Astrocyte (in vitro differentiated cells and primary cell): ENCODE data around the gene PPP6R1. TPM values are rescaled to one million over a fixed set of nuclear protein-coding genes. Genes with fewer than 3 reads are reported as not detected.

ENCODE experiments used
- DNase-seq: peaks from one replicate; pipeline ENCODE4 v3.0.0-alpha.2; 2010; ENCODE audit warnings: low read depth
- FAIRE-seq: peaks from 2 replicates; lab custom pipeline; 2011; peaks lifted over from hg19 to GRCh38; lab: Jason Lieb, UNC
- H2AFZ ChIP-seq: 2 replicates; pipeline ENCODE4 v1.6.0; 2012; ENCODE audit warnings: low read depth, low read length, inconsistent platforms
- H3K27ac ChIP-seq: 2 replicates; pipeline ENCODE4 v1.5.1; 2011; ENCODE audit warnings: low read depth, low read length, inconsistent platforms
- H3K27me3 ChIP-seq: 2 replicates; pipeline ENCODE4 v1.6.0; 2011; ENCODE audit warnings: low read length, inconsistent platforms; ENCODE audit not compliant: insufficient read depth
- H3K36me3 ChIP-seq: 2 replicates; pipeline ENCODE4 v1.5.1; 2011; ENCODE audit warnings: low read length, inconsistent platforms; ENCODE audit not compliant: insufficient read depth
- H3K4me1 ChIP-seq: 2 replicates; pipeline ENCODE4 v1.5.1; 2011; ENCODE audit warnings: low read length, inconsistent platforms; ENCODE audit not compliant: insufficient read depth
- H3K4me2 ChIP-seq: 2 replicates; pipeline ENCODE4 v1.6.0; 2012; ENCODE audit warnings: low read length, inconsistent platforms
- H3K4me3 ChIP-seq: 2 replicates; pipeline ENCODE4 v1.5.1; 2011; ENCODE audit warnings: low read depth, mild to moderate bottlenecking, low read length, inconsistent platforms; ENCODE audit not compliant: insufficient read depth
- H3K79me2 ChIP-seq: 2 replicates; pipeline ENCODE4 v1.6.0; 2012; ENCODE audit warnings: mild to moderate bottlenecking, low read length, inconsistent platforms; ENCODE audit not compliant: insufficient read depth
- H3K9ac ChIP-seq: 2 replicates; pipeline ENCODE4 v1.6.0; 2012; ENCODE audit warnings: mild to moderate bottlenecking, low read length, inconsistent platforms
- H3K9me3 ChIP-seq: 2 replicates; pipeline ENCODE4 v1.5.1; 2012; ENCODE audit warnings: low read depth, mild to moderate bottlenecking, low read length, inconsistent platforms; ENCODE audit not compliant: insufficient read depth
- H4K20me1 ChIP-seq: 2 replicates; pipeline ENCODE4 v1.6.0; 2012; ENCODE audit warnings: low read length, inconsistent platforms; ENCODE audit not compliant: insufficient read depth
- H3K27ac Mint-ChIP-seq: one replicate; pipeline ENCODE4 v1.8.0; 2021; ENCODE audit warnings: mild to moderate bottlenecking, mixed read lengths; ENCODE audit not compliant: unreplicated experiment
- H3K27me3 Mint-ChIP-seq: one replicate; pipeline ENCODE4 v1.8.0; 2021; ENCODE audit warnings: low read depth, mixed read lengths; ENCODE audit not compliant: unreplicated experiment
- H3K36me3 Mint-ChIP-seq: one replicate; pipeline ENCODE4 v1.8.0; 2021; ENCODE audit warnings: low read depth, mixed read lengths; ENCODE audit not compliant: unreplicated experiment
- H3K4me1 Mint-ChIP-seq: one replicate; pipeline ENCODE4 v1.8.0; 2021; ENCODE audit warnings: low read depth, mixed read lengths; ENCODE audit not compliant: unreplicated experiment
- H3K4me3 Mint-ChIP-seq: one replicate; pipeline ENCODE4 v1.8.0; 2021; ENCODE audit warnings: mild to moderate bottlenecking, moderate library complexity, mixed read lengths; ENCODE audit not compliant: unreplicated experiment
- H3K9me3 Mint-ChIP-seq: one replicate; pipeline ENCODE4 v1.8.0; 2021; ENCODE audit warnings: mild to moderate bottlenecking, mixed read lengths; ENCODE audit not compliant: unreplicated experiment
- CTCF ChIP-seq: IDR thresholded peaks from 2 replicates; pipeline ENCODE4 v1.5.1; 2011; ENCODE audit warnings: low read depth, mild to moderate bottlenecking, inconsistent platforms, low read length, moderate library complexity; ENCODE audit not compliant: insufficient read depth
- EZH2 ChIP-seq: IDR thresholded peaks from 2 replicates; pipeline ENCODE4 v1.6.1; 2012; ENCODE audit warnings: mild to moderate bottlenecking, low read length, inconsistent platforms; ENCODE audit not compliant: insufficient read depth
- total RNA-seq: library from RNA; stranded (reverse); gene quantifications from 2 replicates; pipeline ENCODE4 v1.2.1, GENCODE V29; 2021

Gene PPP6R1
- total RNA-seq, 1 donor from 2014 or later: 75.2 TPM

GRCh38 chr19:55301459-55302317 lies 42.9 kb upstream of the PPP6R1 start:
- Histone ChIP-seq H2AFZ (peak overlapping the region; percentile 87), H3K9ac (peak overlapping the region; percentile 74), H3K9me3 (no peaks in the 10 kb centered on the region), H3K79me2 (no peaks in the 10 kb centered on the region), H3K4me1 (peaks cover 4% of the 10 kb centered on the region), H3K27ac (no peak overlapping the region), H3K36me3 (peaks cover 19% of the 10 kb centered on the region), H3K4me3 (peak overlapping the region; percentile 49), H4K20me1 (no peaks in the 10 kb centered on the region), H3K4me2 (peak overlapping the region; percentile 94), H3K27me3 (no peaks in the 10 kb centered on the region)
- no peaks in the 10 kb centered on the region for H3K4me1 Mint-ChIP-seq
- H3K36me3 Mint-ChIP-seq: peaks cover 20% of the 10 kb centered on the region
- peak overlapping the region; percentile 60 for H3K4me3 Mint-ChIP-seq
- no peak overlapping the region for H3K27ac Mint-ChIP-seq
- FAIRE-seq: no peak
- H3K27me3 Mint-ChIP-seq: no peaks in the 10 kb centered on the region
- TF ChIP-seq CTCF: peak; percentile 84
- TF ChIP-seq EZH2: no peak
- peak; percentile 30 for DNase-seq
- H3K9me3 Mint-ChIP-seq: no peaks in the 10 kb centered on the region

- TF ChIP-seq EZH2 (no peak), CTCF (no peak)
These were observed 42.2 kb upstream of the PPP6R1 start for GRCh38 chr19:55300886-55301458.

GRCh38 chr19:55299991-55300390 lies 41.2 kb upstream of the PPP6R1 start:
- Mint-ChIP-seq H3K27me3 (no peaks in the 10 kb centered on the region), H3K36me3 (peaks cover 13% of the 10 kb centered on the region), H3K4me1 (no peaks in the 10 kb centered on the region), H3K27ac (no peak overlapping the region), H3K4me3 (no peak overlapping the region), H3K9me3 (no peaks in the 10 kb centered on the region)
- no peak for TF ChIP-seq CTCF
- no peak for TF ChIP-seq EZH2
- peaks cover 10% of the 10 kb centered on the region for H3K36me3 ChIP-seq
- no peaks in the 10 kb centered on the region for H3K27me3 ChIP-seq
- no peak overlapping the region for H3K4me3 ChIP-seq
- H3K4me2 ChIP-seq: no peak overlapping the region
- FAIRE-seq (no peak), DNase-seq (no peak)
- H3K4me1 ChIP-seq: peaks cover 4% of the 10 kb centered on the region
- no peaks in the 10 kb centered on the region for H3K9me3 ChIP-seq
- H3K27ac ChIP-seq: no peak overlapping the region
- H3K9ac ChIP-seq: no peak overlapping the region
- H4K20me1 ChIP-seq: no peaks in the 10 kb centered on the region
- no peaks in the 10 kb centered on the region for H3K79me2 ChIP-seq
- no peak overlapping the region for H2AFZ ChIP-seq

More at GRCh38 chr19:55300886-55301458, 42.2 kb upstream of the PPP6R1 start:
- Mint-ChIP-seq H3K4me3 (no peak overlapping the region), H3K27ac (no peak overlapping the region), H3K9me3 (no peaks in the 10 kb centered on the region), H3K36me3 (peaks cover 18% of the 10 kb centered on the region), H3K4me1 (no peaks in the 10 kb centered on the region), H3K27me3 (no peaks in the 10 kb centered on the region)
- Histone ChIP-seq H3K27me3 (no peaks in the 10 kb centered on the region), H4K20me1 (no peaks in the 10 kb centered on the region), H2AFZ (peak overlapping the region; percentile 87), H3K9ac (peak overlapping the region; percentile 74), H3K4me2 (peak overlapping the region; percentile 94), H3K9me3 (no peaks in the 10 kb centered on the region), H3K27ac (no peak overlapping the region), H3K36me3 (peaks cover 14% of the 10 kb centered on the region), H3K4me1 (peaks cover 4% of the 10 kb centered on the region), H3K79me2 (no peaks in the 10 kb centered on the region), H3K4me3 (no peak overlapping the region)
- DNase-seq: no peak
- no peak for FAIRE-seq
